HG03064 (cell line): ENCODE measurements around the gene TNKS1BP1.

Source experiments
- ATAC-seq: cut with Tn5 transposase; IDR thresholded peaks from one replicate; pipeline ENCODE4 v1.9.1; 2021; ENCODE audit warnings: low read depth; ENCODE audit not compliant: unreplicated experiment

The TNKS1BP1 gene

GRCh38 chr11:57332694-57333440 lies 8.1 kb upstream of the TNKS1BP1 start:
- no peak for ATAC-seq

- no peak for ATAC-seq
These were observed 7.0 kb upstream of the TNKS1BP1 start for GRCh38 chr11:57331720-57332119.

- no peak for ATAC-seq
These were observed 5.3 kb upstream of the TNKS1BP1 start for GRCh38 chr11:57330029-57330428.

- no peak for ATAC-seq
These were observed 3.0 kb upstream of the TNKS1BP1 start for GRCh38 chr11:57327721-57328120.

GRCh38 chr11:57325735-57326048 lies 940 bp upstream of the TNKS1BP1 start:
- ATAC-seq, result no peak

- ATAC-seq, result no peak
These were observed 432 bp downstream of the TNKS1BP1 start for GRCh38 chr11:57324154-57324885.

GRCh38 chr11:57323855-57324153 lies 948 bp downstream of the TNKS1BP1 start:
- ATAC-seq, result no peak

GRCh38 chr11:57323167-57323854 lies 1.4 kb downstream of the TNKS1BP1 start:
- ATAC-seq, result no peak

GRCh38 chr11:57322256-57323166 lies 2.2 kb downstream of the TNKS1BP1 start:
- ATAC-seq, result no peak

- ATAC-seq, result no peak
These were observed 3.1 kb downstream of the TNKS1BP1 start for GRCh38 chr11:57321388-57322255.

GRCh38 chr11:57320719-57321387 lies 3.9 kb downstream of the TNKS1BP1 start:
- ATAC-seq, result no peak

- ATAC-seq, result no peak
These were observed 4.6 kb downstream of the TNKS1BP1 start for GRCh38 chr11:57320067-57320718.

- ATAC-seq, result no peak
These were observed 6.6 kb downstream of the TNKS1BP1 start for GRCh38 chr11:57318178-57318577.

- ATAC-seq, result no peak
These were observed 8.7 kb downstream of the TNKS1BP1 start for GRCh38 chr11:57316017-57316416.

- ATAC-seq, result no peak
These were observed 9.3 kb downstream of the TNKS1BP1 start for GRCh38 chr11:57315491-57315890.

- ATAC-seq, result no peak
These were observed 10.4 kb downstream of the TNKS1BP1 start for GRCh38 chr11:57314221-57314973.

- ATAC-seq, result no peak
These were observed 11.0 kb downstream of the TNKS1BP1 start for GRCh38 chr11:57313788-57314135.

- ATAC-seq, result no peak
These were observed 11.5 kb downstream of the TNKS1BP1 start for GRCh38 chr11:57313071-57313787.
